NCI-H2081 (cell line): Measurements from ENCODE around the gene ITGB6.

Experiments
- DNase-seq, 2 experiments: peaks; one replicate each; lab custom pipeline; 2025; lab: John Stamatoyannopoulos, UW

ITGB6 gene

GRCh38 chr2:160221391-160222276 is 21.6 kb upstream of the ITGB6 start:
- DNase-seq = no peak

GRCh38 chr2:160220545-160221009 is 20.5 kb upstream of the ITGB6 start:
- DNase-seq = no peak

DNA sequence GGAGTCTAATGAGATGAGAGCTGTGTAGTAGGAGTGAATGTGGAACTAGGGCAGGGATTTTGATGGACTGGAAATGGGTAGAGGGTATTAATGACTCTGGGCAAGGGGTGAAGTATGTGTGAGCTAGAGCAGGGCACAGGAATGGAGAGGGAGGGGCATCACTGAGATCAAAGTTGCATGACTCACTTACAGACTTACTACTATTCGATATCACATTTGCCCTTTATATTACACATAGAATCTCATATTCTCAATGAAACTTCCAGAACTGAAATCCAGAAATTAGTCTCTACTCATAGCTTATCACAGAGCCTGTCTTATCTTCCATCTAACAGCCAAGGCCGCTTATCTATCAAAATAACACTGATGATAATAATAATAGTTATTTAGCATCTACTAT is 20.0 kb upstream of the ITGB6 start:
- DNase-seq = no peak

- DNase-seq = no peak
Observed at GRCh38 chr2:160214461-160215445, 14.7 kb upstream of the ITGB6 start.

GRCh38 chr2:160213511-160213910 is 13.4 kb upstream of the ITGB6 start:
- DNase-seq = no peak

- peak; percentile 41 to 42 for DNase-seq
Observed at GRCh38 chr2:160210599-160211138, 10.6 kb upstream of the ITGB6 start.

DNA sequence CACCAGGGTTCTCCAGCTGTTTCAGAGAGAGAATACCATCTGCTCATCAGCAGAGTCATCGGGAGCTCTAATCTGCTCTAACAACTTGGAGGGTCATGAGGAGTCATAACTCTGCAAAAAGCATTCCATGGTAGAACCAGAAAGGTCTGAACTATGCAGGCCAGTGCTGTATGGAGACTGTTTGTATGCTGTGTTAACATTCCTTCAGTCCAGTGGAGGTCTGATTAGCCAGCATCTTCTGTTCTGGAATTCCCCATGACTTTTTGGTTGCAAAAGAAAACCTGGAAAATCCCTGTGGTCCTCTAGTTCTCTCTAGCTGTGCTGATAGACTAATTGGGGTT is 9.4 kb upstream of the ITGB6 start:
- DNase-seq = no peak

DNA sequence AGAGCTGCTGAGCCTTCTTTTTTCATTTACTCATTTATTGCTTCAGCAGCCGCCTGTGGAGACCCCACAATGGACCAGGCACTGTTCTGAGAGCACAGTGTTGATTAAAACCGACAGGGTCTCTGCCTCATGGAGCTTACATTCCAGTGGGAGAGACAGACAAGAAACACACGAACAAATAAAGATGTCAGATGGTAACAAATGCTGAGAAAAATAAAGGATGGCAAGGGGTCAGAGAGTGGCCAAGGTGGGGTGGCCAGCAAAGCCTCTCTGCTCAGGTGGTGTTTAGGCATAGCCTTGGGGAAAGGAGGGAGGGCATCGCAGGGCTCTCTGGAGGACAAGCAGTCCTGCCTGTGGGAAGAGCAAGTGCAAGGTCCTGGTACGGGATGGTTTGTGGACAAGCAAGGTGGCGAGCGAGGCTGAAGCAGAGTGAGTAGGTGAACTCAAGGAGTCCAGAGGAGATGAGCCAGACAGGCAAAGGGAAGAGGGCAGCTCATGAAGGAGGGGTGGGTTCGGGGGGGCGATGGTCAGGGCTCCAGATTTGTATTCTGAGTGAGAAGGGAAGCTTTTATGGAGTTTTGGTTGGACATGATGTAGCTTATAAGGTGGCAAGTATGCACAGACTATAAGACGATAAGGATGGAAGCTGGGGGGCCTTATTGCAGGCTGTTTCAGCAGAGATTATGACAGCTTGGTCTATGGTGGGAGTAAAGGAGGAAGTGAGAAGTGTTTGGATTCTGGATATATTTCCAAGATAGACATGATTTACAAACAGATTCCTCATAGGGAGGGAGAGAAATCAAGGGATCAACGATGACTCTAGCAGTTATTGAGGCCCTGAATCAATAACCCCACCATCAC is 8.8 kb upstream of the ITGB6 start:
- DNase-seq = no peak

DNA sequence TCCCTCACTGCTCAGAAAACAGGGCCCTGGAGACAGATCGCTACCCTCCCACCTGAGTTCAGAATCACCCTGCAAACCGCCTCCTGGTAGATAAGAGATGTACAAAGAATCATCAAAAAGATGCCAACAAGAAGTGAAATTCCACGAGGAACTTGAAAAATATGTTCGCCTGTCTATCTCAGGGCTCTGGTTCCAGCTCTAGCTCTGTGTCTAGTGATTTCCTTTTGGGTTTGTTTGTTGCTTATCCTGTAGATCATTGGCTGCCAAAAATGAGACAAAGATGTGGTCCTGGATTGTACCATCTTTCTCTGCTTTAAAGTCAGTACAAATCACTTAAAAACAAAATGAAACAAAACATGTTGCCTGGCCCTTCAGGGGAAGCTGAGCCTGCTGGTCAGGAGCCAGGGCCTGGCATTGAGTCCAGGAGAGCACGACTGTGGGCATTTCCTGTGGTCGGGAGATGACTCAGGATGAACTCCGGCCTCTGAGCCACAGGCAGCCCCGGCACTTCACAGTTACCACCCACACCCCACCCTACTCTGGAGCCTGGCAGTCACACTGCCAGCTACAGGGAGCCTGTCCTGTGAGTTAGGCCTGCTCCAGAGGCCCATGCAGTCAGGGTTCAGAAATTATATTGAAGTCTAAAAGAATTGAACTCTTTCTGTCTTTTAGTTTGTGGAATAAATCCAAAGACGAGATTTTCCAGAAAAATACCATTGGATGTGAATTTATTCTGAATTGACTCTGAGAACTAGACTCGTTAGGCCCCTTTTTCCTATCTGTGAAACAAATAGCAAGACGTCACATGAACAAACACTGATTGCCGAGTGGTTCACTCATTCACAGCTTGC is 8.0 kb upstream of the ITGB6 start:
- DNase-seq = no peak

- no peak for DNase-seq
Observed at GRCh38 chr2:160207271-160207670, 7.2 kb upstream of the ITGB6 start.

GRCh38 chr2:160206436-160206835 is 6.4 kb upstream of the ITGB6 start:
- no peak for DNase-seq

DNA sequence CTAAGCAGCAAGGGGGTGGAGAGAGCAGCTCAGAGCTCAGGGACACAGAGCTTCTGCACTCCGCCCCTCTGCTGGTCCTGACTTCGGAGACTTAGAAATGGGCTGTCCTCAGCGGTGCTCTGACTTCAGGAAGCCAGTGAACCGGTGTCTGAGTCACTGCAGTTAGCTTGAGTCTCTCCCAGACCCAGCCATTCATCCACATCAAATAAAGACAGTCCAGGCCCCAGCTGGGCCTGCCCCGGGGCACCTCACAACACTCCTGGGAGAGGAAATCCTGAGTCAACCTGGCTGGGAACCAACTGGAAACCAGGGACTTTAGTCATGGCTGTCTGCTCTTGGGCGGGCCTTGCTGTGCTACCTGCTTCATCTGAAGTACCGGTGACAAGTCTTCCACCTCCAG is 5.4 kb upstream of the ITGB6 start:
- DNase-seq = no peak

GRCh38 chr2:160203422-160203821 is 3.4 kb upstream of the ITGB6 start:
- no peak for DNase-seq

GRCh38 chr2:160203007-160203406 is 2.9 kb upstream of the ITGB6 start:
- DNase-seq = no peak

GRCh38 chr2:160201849-160202539 is 1.9 kb upstream of the ITGB6 start:
- DNase-seq = no peak

DNA sequence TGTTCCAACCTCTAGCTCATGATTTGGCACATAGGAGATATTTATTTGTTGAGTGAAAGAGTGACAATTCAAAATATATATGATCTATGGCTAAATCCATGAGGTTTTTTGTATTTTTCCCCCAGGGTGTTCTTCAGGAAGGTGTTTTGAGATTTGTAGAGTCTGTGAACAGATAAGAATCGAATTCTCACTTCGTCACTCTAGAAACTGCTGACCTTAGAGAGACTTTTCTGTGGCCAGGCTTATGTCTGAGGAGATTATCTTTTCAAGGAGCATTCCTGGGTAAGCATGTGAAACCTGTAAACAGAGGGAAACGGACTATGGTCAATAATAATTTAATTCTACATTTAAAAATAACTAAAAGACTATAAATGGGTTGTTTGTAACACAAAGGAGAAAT is 849 bp upstream of the ITGB6 start:
- DNase-seq = no peak

- no peak for DNase-seq
Observed at GRCh38 chr2:160199053-160199452, 1.0 kb downstream of the ITGB6 start.

DNA sequence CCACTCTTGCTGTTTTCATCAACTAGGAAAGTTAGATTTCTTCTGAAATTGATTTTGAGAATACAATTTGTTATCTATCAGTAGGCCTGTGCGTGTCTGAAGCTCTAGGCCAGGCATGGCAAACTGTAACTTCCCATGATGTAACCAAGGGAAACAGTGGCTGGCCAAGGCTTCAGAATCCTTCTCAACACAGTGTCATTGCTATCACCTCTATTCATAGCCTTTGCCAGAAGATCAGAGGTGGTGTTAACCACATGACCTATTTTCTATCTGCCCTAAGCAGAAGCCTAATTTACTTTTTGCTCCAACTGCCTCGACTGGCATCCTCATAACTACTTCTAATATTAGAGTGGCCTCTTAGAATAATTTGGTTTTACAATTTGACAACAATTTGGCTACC is 2.5 kb downstream of the ITGB6 start:
- no peak for DNase-seq

DNA sequence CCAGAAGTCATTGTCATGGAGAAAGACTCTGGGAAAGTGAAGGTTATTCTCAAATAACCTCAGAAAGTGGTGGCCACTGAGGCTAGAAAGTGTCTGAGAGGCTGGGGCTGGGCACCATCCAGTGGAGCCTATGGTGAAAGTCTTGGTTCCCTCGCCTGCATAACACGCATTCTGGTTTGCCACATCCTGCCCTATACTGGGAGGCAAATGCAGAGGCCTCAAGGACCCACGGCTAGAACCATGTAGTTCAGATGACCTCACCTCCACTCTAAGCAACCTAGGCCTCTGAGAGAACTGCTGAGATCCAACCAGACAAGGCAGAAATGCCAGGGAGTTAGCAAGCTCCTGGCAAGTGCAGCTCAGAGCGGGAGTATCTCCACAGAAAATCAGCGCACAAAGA is 5.1 kb downstream of the ITGB6 start:
- DNase-seq = no peak

- no peak for DNase-seq
Observed at GRCh38 chr2:160194351-160194750, 5.7 kb downstream of the ITGB6 start.
